ENCODE results near the gene STAT5B.
A peak's percentile ranks its signal among the peaks of the same experiment; 100 is the strongest.

STAT5B gene

GRCh38 chr17:42287977-42288802 is 12.0 kb upstream of the STAT5B start, which contains the start of gene STAT5A:
STAT5A (plus strand) TSS chr17:42288498; CDS start chr17:42289412, 914 bp downstream.
- CTCF ChIA-PET: interaction anchor here (2.3 kb wide), 1 partner anchor 239 kb away, joined by 5 read pairs; no protein-coding TSS in a partner anchor
- DNase-seq (ENCODE audit: low read depth, low spot score): no peak
- TF ChIP-seq CTCF (IDR thresholded peaks at IDR 0.05; ENCODE audit: insufficient read depth, low read length, missing control alignments): no peak
- peak within 1 kb of the TSS; percentile 49 for H3K4me3 ChIP-seq (ENCODE audit: low read depth, low read length)
- POLR2A ChIA-PET: interaction anchor here (0.6 to 1.2 kb wide), 7 partner anchors 9 to 239 kb away, joined by 3 to 7 read pairs (median 3); no protein-coding TSS in a partner anchor

GRCh38 chr17:42287305-42287976 is 11.2 kb upstream of the STAT5B start:
- DNase-seq (ENCODE audit: low read depth, low spot score): no peak
- POLR2A ChIA-PET: interaction anchor here (0.9 to 1.2 kb wide), 3 partner anchors 8 to 12 kb away, joined by 3 to 7 read pairs (median 6); no protein-coding TSS in a partner anchor
- H3K4me3 ChIP-seq (ENCODE audit: low read depth, low read length): peak overlapping the region; percentile 49; the same call in 1 of the 2 replicates
- no peak for TF ChIP-seq CTCF (IDR thresholded peaks at IDR 0.05; ENCODE audit: insufficient read depth, low read length, missing control alignments)
- CTCF ChIA-PET: interaction anchor here (1.2 to 2.3 kb wide), 2 partner anchors 10 to 240 kb away, joined by 4 to 5 read pairs; no protein-coding TSS in a partner anchor

- H3K4me3 ChIP-seq (ENCODE audit: low read depth, low read length): no peak overlapping the region
- TF ChIP-seq CTCF (IDR thresholded peaks at IDR 0.05; ENCODE audit: insufficient read depth, low read length, missing control alignments): no peak
- DNase-seq (ENCODE audit: low read depth, low spot score): no peak
- POLR2A ChIA-PET: no interaction called here
- CTCF ChIA-PET: interaction anchor here (1.2 to 2.3 kb wide), 2 partner anchors 10 to 241 kb away, joined by 4 to 5 read pairs; no protein-coding TSS in a partner anchor
Measured at GRCh38 chr17:42286411-42287221, 10.4 kb upstream of the STAT5B start.

- ChIA-PET POLR2A (no interaction called here), CTCF (no interaction called here)
- no peak for TF ChIP-seq CTCF (IDR thresholded peaks at IDR 0.05; ENCODE audit: insufficient read depth, low read length, missing control alignments)
- H3K4me3 ChIP-seq (ENCODE audit: low read depth, low read length): no peak overlapping the region
- no peak for DNase-seq (ENCODE audit: low read depth, low spot score)
Measured at GRCh38 chr17:42285346-42286050, 9.3 kb upstream of the STAT5B start.

- DNase-seq (ENCODE audit: low read depth, low spot score): no peak
- CTCF ChIA-PET: no interaction called here
- no peak overlapping the region for H3K4me3 ChIP-seq (ENCODE audit: low read depth, low read length)
- no peak for TF ChIP-seq CTCF (IDR thresholded peaks at IDR 0.05; ENCODE audit: insufficient read depth, low read length, missing control alignments)
- POLR2A ChIA-PET: no interaction called here
Measured at GRCh38 chr17:42284566-42284965, 8.4 kb upstream of the STAT5B start.
